Measurements from ENCODE around the gene EIF1B.

The EIF1B gene

DNA sequence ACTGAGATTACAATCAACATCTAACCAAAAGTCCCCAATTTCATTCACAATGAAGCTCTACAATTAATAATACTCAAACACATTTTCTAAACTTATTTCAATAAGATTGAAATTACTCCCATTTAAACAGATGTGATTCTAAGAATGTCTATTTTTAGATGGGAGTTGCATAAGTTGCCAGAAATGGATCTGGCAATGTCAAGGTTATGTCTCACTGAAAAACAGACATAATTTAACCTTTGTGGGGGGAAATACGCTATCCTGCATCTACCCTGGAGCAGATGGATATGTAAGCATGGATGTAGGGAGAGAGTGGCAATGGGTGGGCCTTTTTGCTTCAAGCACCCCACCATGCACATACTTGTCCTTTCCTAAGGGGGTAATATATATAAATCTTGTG is 6.7 kb upstream of the EIF1B start:
- H4K20me1 ChIP-seq, result no peaks in the 10 kb centered on the region; a peak in 2 of 22 replicates
- H3K9me3 ChIP-seq (replicated peaks in 1 of 11), result peaks cover 0 to 5% (median 0%) of the 10 kb centered on the region in 11 experiments; a peak in 2 of 22 replicates
- H3K27me3 ChIP-seq, result no peaks in the 10 kb centered on the region
- H3K9ac ChIP-seq, result no peak overlapping the region
- no peak for TF ChIP-seq Cebpa-rat (IDR thresholded peaks at IDR 0.05)
- no peak overlapping the region for H3K4me3 ChIP-seq
- peaks cover 0 to 42% (median 8%) of the 10 kb centered on the region in 10 experiments; a peak in 11 of 20 replicates for H3K4me1 ChIP-seq
- H3K36me3 ChIP-seq, result peaks cover 0 to 7% (median 0%) of the 10 kb centered on the region in 11 experiments; a peak in 1 of 22 replicates
- H3K27ac ChIP-seq, result no peak overlapping the region
- H3K4me2 ChIP-seq, result peak overlapping the region in 7 of 11 experiments; percentile 17 to 65 (median 45); a peak in 10 of 22 replicates

DNA sequence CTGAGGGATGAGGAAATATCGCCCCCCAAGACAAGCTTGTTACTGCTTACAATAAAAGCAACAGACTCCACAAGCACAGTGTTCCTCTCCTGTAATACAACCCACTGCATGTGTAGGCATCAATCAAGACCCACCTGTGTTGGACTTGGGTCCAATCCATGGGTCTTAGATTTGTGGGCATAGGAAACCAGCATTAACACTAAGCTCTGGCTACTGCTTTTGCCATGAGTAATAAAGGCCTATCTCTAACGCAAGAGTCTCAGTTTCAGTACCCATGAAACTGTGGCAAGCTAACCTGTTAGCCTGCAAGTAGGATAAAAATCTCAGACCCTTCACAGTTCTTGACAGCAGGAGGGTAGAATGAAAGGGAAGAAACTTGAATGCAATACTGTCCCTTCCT is 5.2 kb upstream of the EIF1B start:
- Histone ChIP-seq H3K4me3 (no peak overlapping the region), H3K4me1 (peaks cover 6 to 40% (median 15%) of the 10 kb centered on the region in 10 experiments; a peak in 17 of 20 replicates), H3K9me3 (replicated peaks in 1 of 11) (peaks cover 0 to 5% (median 0%) of the 10 kb centered on the region in 11 experiments; a peak in 2 of 22 replicates), H3K27me3 (no peaks in the 10 kb centered on the region), H3K36me3 (peaks cover 0 to 7% (median 0%) of the 10 kb centered on the region in 11 experiments; a peak in 1 of 22 replicates), H3K4me2 (no peak overlapping the region), H3K27ac (no peak overlapping the region), H3K9ac (no peak overlapping the region), H4K20me1 (no peaks in the 10 kb centered on the region; a peak in 2 of 22 replicates)
- no peak for TF ChIP-seq Cebpa-rat (IDR thresholded peaks at IDR 0.05)

DNA sequence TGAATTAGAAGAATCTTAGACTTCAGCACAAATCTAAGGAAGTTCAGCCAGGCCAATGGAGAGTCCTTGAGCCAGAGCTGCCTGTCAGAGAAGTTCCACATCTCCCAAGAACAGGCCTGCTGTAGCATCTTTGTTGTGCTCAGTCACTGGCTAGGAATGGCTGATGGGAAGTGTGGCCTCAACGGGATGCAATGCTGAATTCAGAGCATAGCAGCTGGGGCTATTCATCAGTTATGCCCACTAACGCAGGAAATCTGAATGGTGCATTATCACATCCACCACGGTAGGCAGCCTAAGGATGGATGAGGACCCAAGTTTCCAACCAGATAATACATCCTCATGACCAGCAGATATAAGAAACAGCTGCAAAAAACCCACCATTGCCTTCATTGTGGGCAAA is 3.2 kb upstream of the EIF1B start:
- Histone ChIP-seq H3K36me3 (peaks cover 1 to 6% (median 4%) of the 10 kb centered on the region in 11 experiments; a peak in 19 of 22 replicates), H3K4me1 (peaks cover 12 to 26% (median 18%) of the 10 kb centered on the region in 10 experiments), H3K27me3 (no peaks in the 10 kb centered on the region), H3K4me3 (no peak overlapping the region), H3K27ac (no peak overlapping the region), H3K4me2 (no peak overlapping the region), H3K9me3 (replicated peaks in 1 of 11) (peaks cover 0 to 5% (median 0%) of the 10 kb centered on the region in 11 experiments; a peak in 2 of 22 replicates), H4K20me1 (peaks cover 0 to 3% (median 0%) of the 10 kb centered on the region in 11 experiments; a peak in 2 of 22 replicates), H3K9ac (no peak overlapping the region)
- TF ChIP-seq Cebpa-rat (IDR thresholded peaks at IDR 0.05), result no peak

DNA sequence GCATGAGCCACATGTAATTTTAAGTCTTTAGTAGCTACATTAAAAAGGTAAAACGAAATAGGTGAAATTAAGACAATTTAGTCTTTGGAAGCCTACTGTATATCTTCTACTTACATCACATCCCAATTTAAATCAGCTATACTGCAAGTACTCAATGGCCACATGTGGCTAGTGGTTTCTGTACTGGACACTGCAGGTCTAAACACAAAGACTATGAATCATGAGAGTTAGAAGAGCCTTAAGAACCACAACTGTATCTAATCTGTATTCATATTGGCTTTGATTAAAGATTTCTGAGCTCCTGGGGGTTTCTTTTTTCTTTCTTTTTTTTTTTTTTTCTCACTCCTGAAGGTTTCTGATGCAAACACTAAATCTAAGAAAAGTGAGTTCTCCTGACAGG is 2.3 kb upstream of the EIF1B start:
- no peak overlapping the region for H3K4me2 ChIP-seq
- TF ChIP-seq Cebpa-rat (IDR thresholded peaks at IDR 0.05), result no peak
- peaks cover 14 to 35% (median 23%) of the 10 kb centered on the region in 10 experiments for H3K4me1 ChIP-seq
- no peak overlapping the region for H3K27ac ChIP-seq
- H3K9me3 ChIP-seq (replicated peaks in 1 of 11), result no peaks in the 10 kb centered on the region; a peak in 1 of 22 replicates
- H3K36me3 ChIP-seq, result peaks cover 10 to 15% (median 12%) of the 10 kb centered on the region in 11 experiments
- no peak overlapping the region for H3K9ac ChIP-seq
- peaks cover 0 to 3% (median 0%) of the 10 kb centered on the region in 11 experiments; a peak in 3 of 22 replicates for H4K20me1 ChIP-seq
- H3K27me3 ChIP-seq, result no peaks in the 10 kb centered on the region
- no peak overlapping the region for H3K4me3 ChIP-seq

DNA sequence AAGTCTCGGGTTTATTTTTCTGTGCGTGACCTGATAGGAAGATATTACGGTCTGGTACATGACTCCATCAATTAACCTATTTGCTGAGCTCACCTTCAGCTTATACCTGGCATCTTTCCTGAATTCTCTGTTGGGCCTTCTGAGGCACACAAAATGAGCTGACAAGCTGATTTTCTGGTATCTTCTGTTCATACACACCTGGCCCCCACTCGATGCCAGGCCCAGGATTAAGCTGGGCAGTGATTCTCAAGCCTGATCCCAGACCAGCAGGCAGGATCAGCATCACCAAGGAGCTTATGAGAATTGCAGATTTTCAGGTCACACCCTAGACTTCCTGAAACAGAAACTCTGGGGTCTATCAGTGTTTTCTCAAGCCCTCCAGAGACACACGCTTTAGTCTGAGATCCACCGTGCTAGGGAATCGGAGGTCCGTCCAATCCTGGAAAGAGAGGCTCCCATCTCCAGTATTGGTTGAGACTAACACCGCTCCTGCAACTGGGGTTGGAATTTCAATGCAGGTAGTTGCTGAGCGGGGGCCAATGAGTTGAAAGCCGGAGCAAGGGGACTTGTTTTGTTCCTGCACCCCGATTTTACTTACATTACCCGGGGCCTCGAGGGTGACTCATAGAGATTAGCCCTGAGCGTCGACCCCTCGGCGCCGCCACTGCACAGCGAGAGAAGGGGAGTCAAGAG is 636 bp upstream of the EIF1B start:
- Histone ChIP-seq H4K20me1 (peaks cover 0 to 10% (median 0%) of the 10 kb centered on the region in 11 experiments; a peak in 5 of 22 replicates), H3K4me2 (peak overlapping the region; percentile 72 to 94 (median 79)), H3K27ac (peak overlapping the region; percentile 65 to 98 (median 94)), H3K9me3 (replicated peaks in 1 of 11) (no peaks in the 10 kb centered on the region), H3K4me1 (peaks cover 14 to 39% (median 22%) of the 10 kb centered on the region in 10 experiments), H3K27me3 (no peaks in the 10 kb centered on the region), H3K36me3 (peaks cover 27 to 32% (median 29%) of the 10 kb centered on the region in 11 experiments), H3K9ac (peak overlapping the region; percentile 93 to 99 (median 96)), H3K4me3 (peak overlapping the region; percentile 86 to 99 (median 94))
- TF ChIP-seq Cebpa-rat (IDR thresholded peaks at IDR 0.05), result no peak

DNA sequence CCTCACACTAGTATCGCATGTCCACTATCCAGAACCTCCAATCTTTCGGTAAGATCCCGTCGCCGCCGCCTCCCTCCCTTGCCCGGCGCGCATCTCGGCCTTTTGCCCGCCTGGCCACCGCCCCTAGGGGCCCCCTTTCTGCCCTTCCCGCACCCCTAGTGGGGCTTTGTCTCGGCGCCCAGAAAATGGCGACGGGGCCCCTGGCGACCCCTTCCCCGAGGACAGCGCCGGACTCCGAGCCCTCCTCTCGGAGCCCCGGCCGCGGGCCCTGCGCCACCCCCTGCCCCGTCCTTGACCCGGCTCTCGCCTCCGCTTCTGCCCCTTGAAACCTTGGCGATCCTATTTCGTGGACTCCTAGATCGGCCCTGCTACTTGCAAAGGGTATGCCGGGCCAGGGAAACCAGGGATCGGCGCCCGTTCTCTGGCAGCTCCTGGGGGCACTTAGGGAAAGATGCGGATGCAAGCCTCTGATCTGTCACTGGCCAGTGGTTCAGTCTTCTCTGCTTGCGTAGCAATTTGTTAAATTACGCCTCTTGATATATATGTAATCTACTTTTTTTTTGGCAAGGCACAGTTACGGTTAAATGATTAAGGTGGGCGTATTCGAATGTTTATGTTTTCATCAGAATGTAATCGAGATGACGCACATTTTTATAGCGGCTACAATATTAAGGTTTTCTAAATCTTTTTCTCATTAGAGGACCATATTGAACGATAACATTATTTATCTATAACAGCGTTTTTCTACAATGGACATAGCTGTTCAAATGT is 603 bp downstream of the EIF1B start:
- Histone ChIP-seq H3K27me3 (no peaks in the 10 kb centered on the region), H4K20me1 (peaks cover 0 to 10% (median 0%) of the 10 kb centered on the region in 11 experiments; a peak in 6 of 22 replicates), H3K4me1 (peaks cover 14 to 49% (median 22%) of the 10 kb centered on the region in 10 experiments), H3K36me3 (peaks cover 30 to 42% (median 39%) of the 10 kb centered on the region in 11 experiments), H3K4me3 (peak overlapping the region; percentile 86 to 99 (median 94)), H3K9me3 (replicated peaks in 1 of 11) (no peaks in the 10 kb centered on the region), H3K9ac (peak overlapping the region; percentile 93 to 99 (median 96)), H3K4me2 (peak overlapping the region; percentile 76 to 88 (median 84)), H3K27ac (peak overlapping the region; percentile 92 to 98 (median 94))
- no peak for TF ChIP-seq Cebpa-rat (IDR thresholded peaks at IDR 0.05)

DNA sequence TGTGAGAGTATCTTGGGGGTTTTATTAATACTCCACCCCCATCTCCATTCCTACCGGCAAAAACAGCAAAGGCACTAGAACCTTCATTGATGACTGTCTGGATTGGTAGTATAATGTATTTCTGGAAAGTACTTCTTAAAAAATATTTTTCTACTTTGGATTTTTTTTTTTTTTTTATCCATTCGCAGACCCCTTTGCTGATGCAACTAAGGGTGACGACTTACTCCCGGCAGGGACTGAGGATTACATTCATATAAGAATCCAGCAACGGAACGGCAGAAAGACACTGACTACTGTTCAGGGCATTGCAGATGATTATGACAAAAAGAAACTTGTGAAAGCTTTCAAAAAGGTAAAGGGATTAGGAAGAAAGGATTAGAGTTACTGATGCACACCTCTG is 1.2 kb downstream of the EIF1B start:
- peaks cover 0 to 10% (median 0%) of the 10 kb centered on the region in 11 experiments; a peak in 6 of 22 replicates for H4K20me1 ChIP-seq

DNA sequence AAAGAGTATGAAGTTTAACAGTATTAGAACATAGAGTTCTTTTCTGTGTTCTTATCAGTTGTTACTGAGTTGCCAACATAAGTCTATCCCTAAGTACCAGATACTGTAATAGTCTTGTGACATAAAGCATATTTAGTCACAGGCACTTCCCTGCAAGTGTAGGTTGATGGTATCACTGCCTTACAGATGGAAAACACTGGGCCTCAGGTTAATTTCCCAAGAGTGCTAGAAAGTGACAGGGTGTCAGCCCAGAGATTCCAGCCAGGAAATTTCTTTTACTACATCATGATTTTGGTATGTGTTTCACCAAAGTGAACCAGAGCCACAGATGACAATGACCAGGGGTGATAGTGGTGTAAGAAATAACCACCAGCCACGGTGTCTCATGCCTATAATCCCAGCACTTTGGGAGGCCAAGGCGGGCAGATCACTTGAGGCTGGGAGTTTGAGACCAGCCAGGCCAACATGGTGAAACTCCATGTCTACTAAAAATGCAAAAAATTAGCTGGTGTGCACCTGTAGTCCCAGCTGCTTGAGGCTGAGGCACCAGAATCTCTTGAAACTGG is 3.2 kb downstream of the EIF1B start:
- peaks cover 14 to 49% (median 22%) of the 10 kb centered on the region in 10 experiments for H3K4me1 ChIP-seq
- H3K9ac ChIP-seq, result no peak overlapping the region
- peaks cover 30 to 50% (median 40%) of the 10 kb centered on the region in 11 experiments for H3K36me3 ChIP-seq
- no peak overlapping the region for H3K27ac ChIP-seq
- no peak overlapping the region for H3K4me3 ChIP-seq
- peak overlapping the region in 3 of 11 experiments; percentile 84 to 87 (median 86); a peak in 4 of 22 replicates for H3K4me2 ChIP-seq
- no peaks in the 10 kb centered on the region for H3K9me3 ChIP-seq (replicated peaks in 1 of 11)
- H4K20me1 ChIP-seq, result peaks cover 0 to 10% (median 0%) of the 10 kb centered on the region in 11 experiments; a peak in 6 of 22 replicates
- no peaks in the 10 kb centered on the region for H3K27me3 ChIP-seq
- TF ChIP-seq Cebpa-rat (IDR thresholded peaks at IDR 0.05), result no peak

More for the DNA sequence above, 1.2 kb downstream of the EIF1B start:
- no peak for TF ChIP-seq Cebpa-rat (IDR thresholded peaks at IDR 0.05)
- peaks cover 30 to 45% (median 39%) of the 10 kb centered on the region in 11 experiments for H3K36me3 ChIP-seq
- peak overlapping the region; percentile 76 to 88 (median 84) for H3K4me2 ChIP-seq
- H3K27me3 ChIP-seq, result no peaks in the 10 kb centered on the region
- peak overlapping the region; percentile 86 to 99 (median 94) for H3K4me3 ChIP-seq
- H3K9ac ChIP-seq, result peak overlapping the region; percentile 93 to 99 (median 96)
- H3K27ac ChIP-seq, result peak overlapping the region; percentile 92 to 98 (median 94); a peak in 21 of 22 replicates
- H3K4me1 ChIP-seq, result peaks cover 14 to 49% (median 22%) of the 10 kb centered on the region in 10 experiments
- H3K9me3 ChIP-seq (replicated peaks in 1 of 11), result no peaks in the 10 kb centered on the region

Measured in BLaER1 treated with 17β-estradiol and CSF1 and Interleukin-3, amounts not matched to agents 10 nM and 100 nM (cell line).